ENCODE measurements around the gene LY6G6F. TPM values are rescaled to one million over a fixed set of nuclear protein-coding genes. Genes with fewer than 3 reads are reported as not detected.

Gene LY6G6F
- total RNA-seq, 1 experiment from 2014 or later = not detected

- peak overlapping the region; percentile 70 for H3K27ac ChIP-seq (ENCODE audit: low read depth, low read length, poor library complexity, severe bottlenecking)
- CTCF ChIA-PET = interaction anchor here (0.6 to 1.6 kb wide), 3 partner anchors 24 to 100 kb away, joined by 3 to 14 read pairs (median 6); no protein-coding TSS in a partner anchor
- POLR2A ChIA-PET (ENCODE audit: low non-redundant PET) = interaction anchor here (0.6 to 1.2 kb wide), 3 partner anchors 10 to 101 kb away, joined by 3 to 8 read pairs (median 4); partner anchors contain the start of genes HSPA1B and MSH5
- BruUV-seq (replicated peaks) = no TSS peak
- peak; percentile 93 for DNase-seq (ENCODE audit: low spot score)
- H3K9me3 ChIP-seq (ENCODE audit: low read depth, low read length, poor library complexity, severe bottlenecking) = no peaks in the 10 kb centered on the region
- H3K36me3 ChIP-seq (ENCODE audit: insufficient read depth, low read length, poor library complexity, severe bottlenecking) = peaks cover 54% of the 10 kb centered on the region
- no peak for TF ChIP-seq EZH2 (IDR thresholded peaks at IDR 0.05; ENCODE audit: borderline replicate concordance, low read depth, low read length, poor library complexity, severe bottlenecking)
- no peak for TF ChIP-seq CTCF (conservative IDR thresholded peaks at IDR 0.05; ENCODE audit: low read depth, low read length)
- no peaks in the 10 kb centered on the region for H3K27me3 ChIP-seq (replicated peaks; ENCODE audit: insufficient read depth, low read depth, low read length, poor library complexity)
- peak overlapping the region; percentile 76 for H3K4me3 ChIP-seq (ENCODE audit: low read depth, low read length, poor library complexity, severe bottlenecking)
- peaks cover 19% of the 10 kb centered on the region for H3K4me1 ChIP-seq (ENCODE audit: insufficient read depth, low read length, poor library complexity, severe bottlenecking)
- intact Hi-C loops (cut with micrococcal nuclease; ENCODE audit: unreplicated experiment) = loop anchor here (2.0 to 10.0 kb wide), 2 partner anchors 97 to 185 kb away; partner anchors contain the start of genes ATP6V1G2, DDX39B, HSPA1B and NFKBIL1
Observed at GRCh38 chr6:31729979-31730630, 23.4 kb downstream of the LY6G6F start.

GRCh38 chr6:31730631-31731086 lies 24.0 kb downstream of the LY6G6F start:
- H3K36me3 ChIP-seq (ENCODE audit: insufficient read depth, low read length, poor library complexity, severe bottlenecking) = peaks cover 54% of the 10 kb centered on the region
- no TSS peak for BruUV-seq (replicated peaks)
- no peak for DNase-seq (ENCODE audit: low spot score)
- no peaks in the 10 kb centered on the region for H3K9me3 ChIP-seq (ENCODE audit: low read depth, low read length, poor library complexity, severe bottlenecking)
- H3K4me3 ChIP-seq (ENCODE audit: low read depth, low read length, poor library complexity, severe bottlenecking) = peak overlapping the region; percentile 76
- H3K27me3 ChIP-seq (replicated peaks; ENCODE audit: insufficient read depth, low read depth, low read length, poor library complexity) = no peaks in the 10 kb centered on the region
- TF ChIP-seq EZH2 (IDR thresholded peaks at IDR 0.05; ENCODE audit: borderline replicate concordance, low read depth, low read length, poor library complexity, severe bottlenecking) (no peak), CTCF (conservative IDR thresholded peaks at IDR 0.05; ENCODE audit: low read depth, low read length) (no peak)
- no peak overlapping the region for H3K27ac ChIP-seq (ENCODE audit: low read depth, low read length, poor library complexity, severe bottlenecking)
- intact Hi-C loops (cut with micrococcal nuclease; ENCODE audit: unreplicated experiment) = loop anchor here (10.0 kb wide), 1 partner anchor 186 kb away; the partner anchor contains the start of genes ATP6V1G2, DDX39B and NFKBIL1
- peaks cover 19% of the 10 kb centered on the region for H3K4me1 ChIP-seq (ENCODE audit: insufficient read depth, low read length, poor library complexity, severe bottlenecking)
- ChIA-PET CTCF (interaction anchor here (0.6 to 1.6 kb wide), 2 partner anchors 25 to 100 kb away, joined by 6 to 14 read pairs; no protein-coding TSS in a partner anchor), POLR2A (ENCODE audit: low non-redundant PET) (interaction anchor here (1.0 to 1.2 kb wide), 2 partner anchors 9 to 97 kb away, joined by 4 to 8 read pairs; partner anchors contain the start of genes HSPA1B and MSH5)

GRCh38 chr6:31732029-31732428 lies 25.4 kb downstream of the LY6G6F start:
- intact Hi-C loops (cut with micrococcal nuclease; ENCODE audit: unreplicated experiment) = loop anchor here (10.0 kb wide), 1 partner anchor 187 kb away; the partner anchor contains the start of genes ATP6V1G2, DDX39B and NFKBIL1
- TF ChIP-seq CTCF (conservative IDR thresholded peaks at IDR 0.05; ENCODE audit: low read depth, low read length) (no peak), EZH2 (IDR thresholded peaks at IDR 0.05; ENCODE audit: borderline replicate concordance, low read depth, low read length, poor library complexity, severe bottlenecking) (no peak)
- DNase-seq (ENCODE audit: low spot score) = no peak
- Histone ChIP-seq H3K4me3 (ENCODE audit: low read depth, low read length, poor library complexity, severe bottlenecking) (no peak overlapping the region), H3K27ac (ENCODE audit: low read depth, low read length, poor library complexity, severe bottlenecking) (no peak overlapping the region), H3K9me3 (ENCODE audit: low read depth, low read length, poor library complexity, severe bottlenecking) (no peaks in the 10 kb centered on the region), H3K4me1 (ENCODE audit: insufficient read depth, low read length, poor library complexity, severe bottlenecking) (peaks cover 24% of the 10 kb centered on the region), H3K36me3 (ENCODE audit: insufficient read depth, low read length, poor library complexity, severe bottlenecking) (peaks cover 51% of the 10 kb centered on the region), H3K27me3 (replicated peaks; ENCODE audit: insufficient read depth, low read depth, low read length, poor library complexity) (no peaks in the 10 kb centered on the region)
- ChIA-PET CTCF (no interaction called here), POLR2A (ENCODE audit: low non-redundant PET) (no interaction called here)
- no TSS peak for BruUV-seq (replicated peaks)

Data from A673 (cell line).